Measurements from ENCODE around the gene ATP6V0A1. TPM values are rescaled to one million over a fixed set of nuclear protein-coding genes. Genes with fewer than 3 reads are reported as not detected.

ATP6V0A1 gene
- total RNA-seq: 109 TPM
- long read RNA-seq, full-length matches to known transcripts: 20 of 25 reads
- long read RNA-seq, partial matches to known transcripts: 0 of 25 reads
- long read RNA-seq, other reads (novel, unspliced or antisense): 5 of 25 reads

GRCh38 chr17:42458497-42459255, at the start of gene ATP6V0A1:
TSS of gene ATP6V0A1 (plus strand) at chr17:42458878. CDS start at chr17:42460895, 2,017 bp downstream.
- H3K4me3 ChIP-seq: peak within 1 kb of the TSS; percentile 73
- ATAC-seq (peak; percentile 98), DNase-seq (peak; percentile 97)
- H3K4me1 ChIP-seq: peaks cover 37% of the 10 kb centered on the region
- no peaks in the 10 kb centered on the region for H3K27me3 ChIP-seq
- intact Hi-C loops (cut with DNase I): no loop called here
- H3K9me3 ChIP-seq: no peaks in the 10 kb centered on the region
- TF ChIP-seq CTCF (IDR thresholded peaks at IDR 0.05): no peak
- H3K36me3 ChIP-seq: peaks cover 25% of the 10 kb centered on the region
- peak within 1 kb of the TSS; percentile 90 for H3K27ac ChIP-seq

- Histone ChIP-seq H3K27me3 (no peaks in the 10 kb centered on the region), H3K4me3 (no peak overlapping the region), H3K36me3 (peaks cover 7% of the 10 kb centered on the region), H3K9me3 (no peaks in the 10 kb centered on the region), H3K4me1 (peaks cover 75% of the 10 kb centered on the region), H3K27ac (peak overlapping the region; percentile 79)
- TF ChIP-seq CTCF (IDR thresholded peaks at IDR 0.05): no peak
- ATAC-seq (peak; percentile 65), DNase-seq (peak; percentile 72)
- intact Hi-C loops (cut with DNase I): loop anchor here (5.0 kb wide), 1 partner anchor 87 kb away; no protein-coding TSS in a partner anchor
These were observed 49.0 kb upstream of the ATP6V0A1 start for GRCh38 chr17:42409523-42410318.

GRCh38 chr17:42410319-42410685, 48.4 kb upstream of the ATP6V0A1 start:
- Histone ChIP-seq H3K4me1 (peaks cover 76% of the 10 kb centered on the region), H3K4me3 (no peak overlapping the region)
- intact Hi-C loops (cut with DNase I): no loop called here

GRCh38 chr17:42411361-42411760, 47.3 kb upstream of the ATP6V0A1 start:
- Histone ChIP-seq H3K36me3 (no peaks in the 10 kb centered on the region), H3K27ac (peak overlapping the region; percentile 79), H3K9me3 (no peaks in the 10 kb centered on the region), H3K4me3 (no peak overlapping the region), H3K4me1 (peaks cover 76% of the 10 kb centered on the region), H3K27me3 (no peaks in the 10 kb centered on the region)
- intact Hi-C loops (cut with DNase I): no loop called here
- no peak for ATAC-seq
- TF ChIP-seq CTCF (IDR thresholded peaks at IDR 0.05): no peak
- no peak for DNase-seq

More at GRCh38 chr17:42410319-42410685, 48.4 kb upstream of the ATP6V0A1 start:
- no peak for TF ChIP-seq CTCF (IDR thresholded peaks at IDR 0.05)
- DNase-seq: no peak
- Histone ChIP-seq H3K27me3 (no peaks in the 10 kb centered on the region), H3K27ac (peak overlapping the region; percentile 79), H3K36me3 (peaks cover 1% of the 10 kb centered on the region), H3K9me3 (no peaks in the 10 kb centered on the region)
- no peak for ATAC-seq

GRCh38 chr17:42411905-42412679, 46.6 kb upstream of the ATP6V0A1 start:
- no peaks in the 10 kb centered on the region for H3K36me3 ChIP-seq
- H3K27ac ChIP-seq: peak overlapping the region; percentile 79
- no peak for TF ChIP-seq CTCF (IDR thresholded peaks at IDR 0.05)
- intact Hi-C loops (cut with DNase I): no loop called here
- no peaks in the 10 kb centered on the region for H3K9me3 ChIP-seq
- no peak overlapping the region for H3K4me3 ChIP-seq
- no peak for DNase-seq
- no peaks in the 10 kb centered on the region for H3K27me3 ChIP-seq
- H3K4me1 ChIP-seq: peaks cover 74% of the 10 kb centered on the region
- no peak for ATAC-seq

Data from upper lobe of right lung (tissue), 1 donor.